Left lobe of liver (tissue), 1 donor: ENCODE results near the gene OR52N1. TPM values are rescaled to one million over a fixed set of nuclear protein-coding genes. Genes with fewer than 3 reads are reported as not detected.

Experiments
- total RNA-seq: library from RNA; stranded (reverse); gene quantifications from one replicate; pipeline ENCODE4 v1.2.1, GENCODE V29; 2021
- donor health status: DM: no; HTN: yes; CAD: no.

Gene OR52N1
- total RNA-seq, 1 donor from 2014 or later, result not detected

Other genes starting within 250 kb of the OR52N1 start
- gene OR52H1, start 242.7 kb downstream of the OR52N1 start, total RNA-seq, result 0.18 TPM
- gene OR52B6, start 210.4 kb downstream of the OR52N1 start, total RNA-seq, result not detected
- 0.25 TPM for gene TRIM6, start 194.6 kb downstream of the OR52N1 start, total RNA-seq
- gene TRIM34, start 166.3 kb downstream of the OR52N1 start, total RNA-seq, result 1.3 TPM
- gene TRIM5, start 106.2 kb downstream of the OR52N1 start, total RNA-seq, result 19.4 TPM
- 8.0 TPM for gene TRIM22, start 101.5 kb downstream of the OR52N1 start, total RNA-seq
- not detected for gene OR56B1, start 54.8 kb downstream of the OR52N1 start, total RNA-seq
- not detected for gene OR52N4, start 37.0 kb downstream of the OR52N1 start, total RNA-seq
- gene OR52N5, start 7.9 kb downstream of the OR52N1 start, total RNA-seq, result 0.10 TPM
- gene OR52N2, start 17.7 kb upstream of the OR52N1 start, total RNA-seq, result not detected
- gene OR52E6, start 50.6 kb upstream of the OR52N1 start, total RNA-seq, result not detected
- not detected for gene OR52E8, start 66.4 kb upstream of the OR52N1 start, total RNA-seq
- gene OR52E4, start 89.4 kb upstream of the OR52N1 start, total RNA-seq, result not detected
- not detected for gene OR52E5, start 101.9 kb upstream of the OR52N1 start, total RNA-seq
- gene OR56A3, start 151.0 kb upstream of the OR52N1 start, total RNA-seq, result not detected
- gene OR56A5, start 177.2 kb upstream of the OR52N1 start, total RNA-seq, result not detected
- not detected for gene OR52L1, start 195.7 kb upstream of the OR52N1 start, total RNA-seq
- not detected for gene OR56A4, start 215.7 kb upstream of the OR52N1 start, total RNA-seq
- not detected for gene OR56A1, start 239.5 kb upstream of the OR52N1 start, total RNA-seq